ENCODE results near the gene MED22. TPM values are rescaled to one million over a fixed set of nuclear protein-coding genes. Genes with fewer than 3 reads are reported as not detected.
"Not testable (repeated sequence)": the region's sequence is repeated elsewhere in the genome, so short reads cannot be mapped to it uniquely, and the experiment has no call there.

The MED22 gene
- polyA plus RNA-seq (ENCODE audit: insufficient read length): 25.6 TPM
- long read RNA-seq, donor 1, transcript MED22-209 (4 exons, 3,867 nt): major isoform, 11 of 4,047 reads
- long read RNA-seq, donor 1, partial matches to known transcripts: 3,986 of 4,047 reads
- long read RNA-seq, donor 1, other reads (novel, unspliced or antisense): 50 of 4,047 reads
- long read RNA-seq, donor 2, partial matches to known transcripts: 3,506 of 3,594 reads
- long read RNA-seq, donor 2, other reads (novel, unspliced or antisense): 83 of 3,594 reads
- long read RNA-seq, donor 3, partial matches to known transcripts: 1,754 of 2,751 reads
- long read RNA-seq, donor 3, other reads (novel, unspliced or antisense): 995 of 2,751 reads
- long read RNA-seq, donor 4, partial matches to known transcripts: 1,269 of 1,402 reads
- long read RNA-seq, donor 4, other reads (novel, unspliced or antisense): 132 of 1,402 reads
- long read RNA-seq, donor 5, transcript MED22-209 (4 exons, 3,867 nt): major isoform, 7 of 6,465 reads
- long read RNA-seq, donor 5, partial matches to known transcripts: 6,345 of 6,465 reads
- long read RNA-seq, donor 5, other reads (novel, unspliced or antisense): 111 of 6,465 reads
- long read RNA-seq, donor 6, transcript MED22-209 (4 exons, 3,867 nt): major isoform, 9 of 4,068 reads
- long read RNA-seq, donor 6, partial matches to known transcripts: 4,028 of 4,068 reads
- long read RNA-seq, donor 6, other reads (novel, unspliced or antisense): 30 of 4,068 reads
- long read RNA-seq, donor 7, transcript MED22-209 (4 exons, 3,867 nt): major isoform, 10 of 5,429 reads
- long read RNA-seq, donor 7, partial matches to known transcripts: 5,334 of 5,429 reads
- long read RNA-seq, donor 7, other reads (novel, unspliced or antisense): 85 of 5,429 reads
- long read RNA-seq, donor 8, partial matches to known transcripts: 1,977 of 2,003 reads
- long read RNA-seq, donor 8, other reads (novel, unspliced or antisense): 21 of 2,003 reads

DNA sequence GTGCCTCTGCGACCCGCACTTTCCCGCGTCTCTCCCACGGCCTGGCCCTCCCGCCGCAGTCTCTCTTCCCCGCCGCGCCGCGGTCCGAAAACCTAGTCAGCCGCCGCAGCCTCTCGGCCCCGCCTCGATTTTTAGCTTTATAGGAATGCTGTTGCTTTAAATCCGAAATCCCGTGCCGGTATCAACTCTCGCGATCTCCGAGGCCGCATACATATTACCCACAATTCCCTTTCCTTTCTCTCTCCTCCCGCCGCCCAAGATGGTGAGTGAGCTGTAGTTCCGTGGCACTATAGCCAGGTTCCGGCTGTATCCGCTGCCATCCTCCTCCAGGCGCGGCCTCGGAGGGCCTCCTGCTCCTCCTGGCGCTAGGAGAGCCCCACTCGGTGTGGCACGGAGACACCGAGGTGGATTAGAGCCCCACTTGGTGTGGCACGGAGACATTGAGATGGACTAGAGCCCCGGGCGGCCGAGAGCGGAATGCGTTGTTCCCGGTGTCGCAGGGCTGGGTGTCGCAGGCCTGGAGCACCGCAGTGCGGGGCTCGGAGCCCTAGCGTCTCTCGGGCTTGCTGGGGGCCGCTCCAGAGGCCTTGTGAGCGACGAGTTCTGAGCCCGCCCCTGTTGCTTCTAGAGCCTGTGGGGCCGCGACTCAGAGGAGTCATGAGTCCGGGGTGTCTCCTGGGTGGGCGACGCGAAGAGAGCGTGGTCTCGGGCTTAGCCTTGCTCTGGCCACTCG lies at the start of gene MED22, which contains the start of gene RPL7A:
Gene MED22 (minus strand): TSS at position 147 of the 733 bp plus-strand sequence. CDS start 1,469 bp downstream, outside the sequence.
Gene RPL7A (plus strand): TSS at position 234 of the 733 bp plus-strand sequence. CDS start 26 bp downstream, at position 260.
- DNase-seq: peak; percentile 98

DNA sequence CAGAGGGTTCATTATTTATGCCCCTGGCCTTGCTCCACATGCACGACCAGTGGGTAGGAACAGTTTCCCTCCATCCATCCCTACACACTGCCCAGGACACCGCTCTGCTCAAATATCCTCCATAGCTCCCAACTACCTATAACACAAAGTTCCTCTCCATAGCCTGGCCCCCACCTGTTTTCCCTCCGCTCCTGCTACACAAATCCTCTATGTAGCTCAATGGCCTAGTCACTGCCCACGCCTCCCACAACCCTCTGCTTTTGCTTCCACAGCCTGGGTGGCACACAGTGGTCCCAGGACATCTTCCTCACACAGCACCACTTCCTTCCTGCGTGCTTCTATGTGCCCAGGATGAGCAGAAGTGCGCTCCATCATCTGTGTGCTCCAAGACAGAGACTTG lies 49.4 kb upstream of the MED22 start:
- no peak for DNase-seq

DNA sequence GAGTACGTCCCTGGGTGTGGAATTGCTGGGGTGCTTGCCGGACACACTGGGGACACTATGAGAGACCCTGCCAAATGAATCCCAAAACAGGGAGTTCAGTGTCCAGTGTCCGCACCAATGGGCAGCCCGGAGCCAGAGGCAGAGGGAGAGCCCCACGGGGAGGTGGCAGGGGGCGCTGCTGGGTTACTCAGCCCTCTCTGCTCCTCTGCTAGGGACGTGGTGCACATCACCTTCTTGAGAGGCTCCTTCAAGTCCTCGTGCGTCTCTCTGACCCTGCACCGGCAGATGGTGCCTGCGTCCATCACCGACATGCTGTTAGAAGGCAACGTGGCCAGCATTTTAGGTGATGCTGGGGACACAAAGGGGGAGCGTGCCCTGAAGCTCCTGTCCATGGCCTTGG lies 49.0 kb upstream of the MED22 start:
- DNase-seq: no peak

DNA sequence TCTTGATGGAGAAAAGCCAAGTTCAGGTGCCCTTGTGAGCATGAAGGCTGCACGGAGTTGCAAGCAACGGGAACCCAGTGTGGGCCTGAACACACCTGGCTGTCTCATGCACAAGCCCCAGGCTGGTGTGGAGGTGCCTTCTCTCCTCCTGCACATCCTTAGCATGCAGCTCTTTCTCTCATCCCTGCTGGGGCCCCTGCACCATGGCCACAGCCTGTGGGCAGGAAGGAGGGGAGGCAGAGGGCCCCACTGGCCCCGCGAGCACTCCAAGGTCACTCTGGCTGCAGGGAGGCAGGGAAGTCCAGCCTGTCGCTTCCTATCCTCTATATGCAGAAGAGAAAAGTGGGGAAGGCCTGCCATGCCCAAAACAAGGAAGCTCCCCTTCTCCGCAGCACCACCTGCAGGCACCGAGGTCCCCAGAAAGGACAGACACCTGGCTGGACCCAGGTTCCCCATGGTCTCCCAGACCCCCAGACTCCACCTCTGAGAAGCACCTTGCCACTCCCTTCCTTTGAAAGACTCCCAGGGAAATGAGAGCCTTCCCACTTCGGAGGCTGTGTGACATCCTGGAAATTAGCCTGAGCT lies 46.8 kb upstream of the MED22 start:
- DNase-seq: no peak

DNA sequence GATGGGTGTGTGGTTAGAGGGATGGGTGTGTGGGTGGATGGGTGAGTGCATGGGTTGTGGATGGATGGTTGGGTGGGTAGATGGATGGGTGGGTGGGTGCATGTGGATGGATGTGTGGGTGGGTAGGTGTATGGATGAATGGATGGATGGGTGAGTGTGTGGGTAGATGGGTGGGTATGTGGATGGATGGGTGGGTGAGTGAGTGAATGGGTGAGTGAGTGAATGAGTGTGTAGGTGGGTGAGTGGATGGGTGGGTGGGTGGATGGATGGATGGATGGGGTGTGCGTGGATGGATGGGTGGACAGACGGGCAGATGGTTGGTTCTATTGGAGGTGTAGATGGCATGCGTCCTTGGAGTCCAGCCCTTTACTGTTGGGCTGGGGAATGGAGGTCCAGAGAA lies 45.5 kb upstream of the MED22 start:
- DNase-seq: no peak

DNA sequence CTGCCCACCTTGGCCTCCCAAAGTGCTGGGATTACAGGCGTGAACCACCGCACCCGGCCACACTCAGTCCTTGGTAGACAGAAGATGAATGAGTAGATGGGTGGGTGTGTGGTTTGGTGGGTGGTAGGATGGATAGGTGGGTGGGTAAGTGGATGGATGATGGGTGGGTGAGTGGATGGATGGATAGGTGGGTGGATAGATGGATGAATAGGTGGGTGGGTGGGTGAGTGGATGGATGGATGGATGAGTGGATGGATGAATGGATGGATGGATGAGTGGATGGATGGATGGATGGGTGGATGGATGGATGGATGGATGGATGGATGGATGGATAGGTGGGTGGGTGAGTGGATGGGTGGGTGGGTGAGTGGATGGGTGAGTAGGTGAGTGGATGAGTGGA lies 44.4 kb upstream of the MED22 start:
- not testable (repeated sequence) for DNase-seq

DNA sequence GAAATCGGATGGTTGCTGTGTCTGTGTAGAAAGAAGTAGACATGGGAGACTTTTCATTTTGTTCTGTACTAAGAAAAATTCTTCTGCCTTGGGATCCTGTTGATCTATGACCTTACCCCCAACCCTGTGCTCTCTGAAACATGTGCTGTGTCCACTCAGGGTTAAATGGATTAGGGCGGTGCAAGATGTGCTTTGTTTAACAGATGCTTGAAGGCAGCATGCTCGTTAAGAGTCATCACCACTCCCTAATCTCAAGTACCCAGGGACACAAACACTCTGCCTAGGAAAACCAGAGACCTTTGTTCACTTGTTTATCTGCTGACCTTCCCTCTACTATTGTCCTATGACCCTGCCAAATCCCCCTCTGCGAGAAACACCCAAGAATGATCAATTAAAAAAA lies 43.5 kb upstream of the MED22 start:
- not testable (repeated sequence) for DNase-seq

DNA sequence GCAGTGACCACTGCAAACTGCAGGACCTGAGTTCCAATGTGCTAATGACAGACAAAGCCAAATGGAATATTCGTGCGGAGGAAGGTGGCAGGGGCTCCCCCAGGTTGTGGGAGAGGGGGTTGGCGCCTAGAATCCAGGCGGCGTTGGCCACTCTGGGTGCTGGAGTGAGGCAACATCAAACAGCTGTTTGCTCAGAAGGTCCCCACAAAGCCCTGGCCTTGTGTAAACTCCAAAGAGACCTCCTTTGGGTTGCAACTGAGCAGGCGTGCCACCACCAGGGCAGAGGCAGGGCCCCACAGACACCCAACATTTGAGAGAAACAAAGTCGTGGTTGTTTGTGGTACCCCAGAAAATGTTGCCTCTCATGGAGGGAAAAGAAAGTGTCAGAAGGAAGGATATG lies 42.8 kb upstream of the MED22 start:
- DNase-seq: no peak

DNA sequence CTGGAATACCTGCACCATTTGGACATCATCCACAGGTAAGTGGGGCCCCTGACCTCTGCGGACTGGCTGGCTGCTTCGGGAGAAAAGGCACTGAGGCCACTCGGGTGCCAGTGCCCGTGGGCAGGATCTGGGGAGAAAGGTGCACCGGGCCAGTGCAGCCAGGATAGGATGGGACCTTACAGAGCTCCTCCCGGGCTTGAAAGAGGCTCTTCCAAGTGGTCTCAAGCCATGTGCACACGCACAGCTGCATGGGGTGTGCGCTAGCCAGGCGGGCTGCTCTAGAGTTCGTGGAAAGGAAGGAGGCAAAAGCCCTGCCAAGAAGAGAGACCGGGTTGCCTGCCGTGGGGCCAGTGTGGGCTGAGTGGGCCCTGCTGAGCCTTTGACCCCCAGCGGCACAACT lies 41.6 kb upstream of the MED22 start:
- no peak for DNase-seq

DNA sequence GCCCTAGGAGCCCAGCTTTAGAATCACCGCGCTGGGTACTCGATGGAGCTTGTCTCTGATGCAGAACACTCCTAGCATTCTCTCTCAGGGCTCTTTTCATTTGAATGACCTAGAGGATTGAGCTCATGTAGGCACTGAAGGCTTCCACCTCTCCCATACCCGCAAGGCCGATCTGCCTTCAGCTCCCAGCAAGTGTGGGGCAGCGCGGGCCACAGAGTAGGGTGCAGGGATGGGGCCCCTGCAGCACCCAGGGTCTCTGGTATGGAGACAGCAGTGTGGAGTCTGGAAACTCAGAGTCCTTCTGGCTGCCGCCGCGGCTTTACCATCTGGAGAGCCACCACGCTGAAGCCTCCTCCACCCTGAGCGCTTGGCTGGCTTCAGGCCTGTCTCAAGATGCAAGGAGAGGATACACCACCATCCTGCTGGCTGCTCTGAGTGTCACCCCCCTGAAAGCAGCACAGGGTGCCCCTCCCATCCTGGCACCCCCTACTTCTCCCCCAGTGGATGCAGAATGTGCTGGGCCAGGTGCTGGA lies 41.2 kb upstream of the MED22 start:
- no peak for DNase-seq

DNA sequence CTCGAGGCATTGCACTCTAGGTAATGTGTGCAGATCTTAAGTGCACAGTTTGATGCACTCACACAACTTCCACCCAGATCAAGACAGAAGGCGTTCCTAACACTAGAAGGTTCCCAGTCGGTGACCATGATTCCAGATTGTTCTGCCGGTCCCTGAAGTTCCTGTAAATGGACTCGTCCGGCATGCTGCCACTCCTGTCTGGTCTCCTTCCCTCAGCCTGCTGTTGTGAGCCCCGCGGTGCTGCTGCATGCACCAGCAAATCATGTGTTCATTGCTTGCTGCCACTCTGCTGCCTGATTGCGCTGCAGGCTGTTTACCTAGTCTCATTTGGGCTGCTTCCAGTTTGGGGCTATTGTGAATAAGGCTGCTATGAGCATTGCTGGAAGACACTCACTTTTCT lies 39.7 kb upstream of the MED22 start:
- no peak for DNase-seq

DNA sequence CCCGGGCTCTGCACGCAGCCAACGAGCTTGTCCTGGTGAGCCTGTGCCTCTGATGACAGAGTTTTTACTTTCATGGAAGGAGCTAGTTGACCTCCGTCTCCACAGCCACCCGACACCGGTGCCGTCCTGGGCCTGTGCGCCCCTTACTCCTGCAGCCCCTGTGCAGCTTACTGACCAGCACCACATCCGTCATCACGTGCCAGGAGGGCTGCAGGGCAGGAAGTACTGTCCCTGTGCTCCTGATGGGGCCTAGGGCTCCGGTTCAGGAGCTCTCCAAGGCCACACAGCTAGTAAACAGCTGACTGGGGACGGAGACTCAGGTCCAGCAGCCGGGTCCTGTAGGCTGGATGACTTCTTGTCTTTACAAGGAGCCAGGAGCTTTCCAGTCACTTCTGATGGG lies 38.4 kb upstream of the MED22 start:
- DNase-seq: no peak

DNA sequence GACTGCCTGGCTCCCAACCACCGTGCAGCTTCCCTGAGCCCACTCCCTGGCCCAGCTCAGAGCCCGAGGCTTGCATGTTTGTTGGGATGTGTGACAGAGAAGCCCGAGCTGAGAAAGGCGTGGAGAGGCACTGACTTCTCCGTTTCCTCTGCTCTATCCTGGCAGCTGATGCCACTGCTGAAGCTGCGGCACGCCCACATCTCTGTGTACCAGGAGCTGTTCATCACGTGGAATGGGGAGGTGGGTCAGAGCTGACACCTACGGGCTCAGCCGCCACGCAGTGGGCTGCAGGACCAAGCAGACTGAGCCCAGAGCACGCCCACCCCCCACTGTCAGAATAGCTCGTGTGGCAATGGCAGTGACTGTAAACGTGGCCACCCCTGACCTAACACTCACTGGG lies 37.5 kb upstream of the MED22 start:
- no peak for DNase-seq

DNA sequence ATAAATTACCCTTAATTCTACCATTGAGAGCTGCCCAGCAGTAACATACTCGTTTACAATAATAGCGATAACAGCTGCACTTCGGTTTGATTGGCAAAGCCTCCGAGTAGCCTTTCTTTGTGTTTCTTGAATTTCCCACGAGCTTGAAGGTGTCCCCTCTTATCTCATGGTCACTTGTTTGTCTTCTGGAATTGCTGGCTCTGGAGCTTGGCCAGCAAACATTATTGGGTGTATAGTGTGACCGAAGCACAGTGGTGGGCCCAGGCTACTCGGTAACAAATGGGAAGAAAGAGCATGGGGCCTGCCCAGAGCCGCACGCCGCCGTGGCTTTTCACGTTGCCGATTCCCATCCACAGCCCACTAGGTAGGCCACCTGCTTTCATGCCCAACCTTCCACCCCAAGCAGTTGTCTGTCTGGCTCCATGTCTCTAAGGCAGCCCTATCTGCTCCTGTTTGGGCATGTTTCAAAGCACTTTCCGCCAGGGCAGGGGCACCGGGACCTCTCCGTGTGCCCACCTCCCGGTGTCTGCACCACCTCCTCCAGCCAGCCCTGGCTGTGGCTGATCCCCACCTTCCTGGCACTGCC lies 36.9 kb upstream of the MED22 start:
- DNase-seq: no peak

DNA sequence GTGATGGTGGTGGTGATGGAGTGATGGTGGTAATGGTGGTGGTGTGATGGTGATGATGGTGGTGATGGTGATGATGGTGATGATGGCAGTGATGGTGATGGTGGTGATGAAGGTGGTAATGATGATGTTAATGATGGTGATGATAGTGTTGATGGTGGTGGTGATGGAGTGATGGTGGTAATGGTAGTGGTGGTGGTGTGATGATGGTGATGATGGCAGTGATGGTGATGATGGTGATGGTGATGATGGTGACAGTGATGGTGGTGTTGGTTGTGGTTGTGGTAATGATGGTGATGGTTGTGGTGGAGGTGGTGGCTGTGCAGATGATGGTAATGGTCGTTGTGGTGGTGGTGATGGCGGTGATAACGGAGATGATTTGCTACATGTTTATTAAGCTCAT lies 35.5 kb upstream of the MED22 start:
- no peak for DNase-seq

DNA sequence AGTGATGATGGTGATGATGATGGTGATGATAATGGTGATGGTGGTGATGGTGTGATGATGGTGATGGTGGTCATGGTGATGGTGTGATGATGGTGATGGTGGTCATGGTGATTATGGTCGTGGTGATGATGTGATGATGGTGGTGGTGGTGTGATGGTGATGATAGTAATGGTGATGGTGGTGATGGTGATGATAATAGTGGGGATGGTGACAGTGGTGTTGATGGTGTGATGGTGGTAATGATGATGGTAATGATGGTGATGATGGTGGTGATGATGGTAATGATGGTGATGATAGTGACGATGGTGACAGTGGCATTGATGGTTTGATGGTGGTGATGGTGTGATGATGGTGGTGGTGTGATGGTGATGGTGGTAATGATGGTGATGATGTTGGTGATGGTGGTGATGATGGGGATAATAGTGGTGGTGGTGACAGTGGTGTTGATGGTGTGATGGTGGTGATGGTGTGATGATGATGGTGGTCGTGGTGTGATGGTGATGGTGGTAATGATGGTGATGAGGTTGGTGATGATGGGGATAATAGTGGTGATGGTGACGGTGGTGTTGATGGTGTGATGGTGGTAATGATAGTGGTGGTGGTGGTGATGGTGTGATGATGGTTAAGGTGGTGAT lies 34.7 kb upstream of the MED22 start:
- DNase-seq: no peak

DNA sequence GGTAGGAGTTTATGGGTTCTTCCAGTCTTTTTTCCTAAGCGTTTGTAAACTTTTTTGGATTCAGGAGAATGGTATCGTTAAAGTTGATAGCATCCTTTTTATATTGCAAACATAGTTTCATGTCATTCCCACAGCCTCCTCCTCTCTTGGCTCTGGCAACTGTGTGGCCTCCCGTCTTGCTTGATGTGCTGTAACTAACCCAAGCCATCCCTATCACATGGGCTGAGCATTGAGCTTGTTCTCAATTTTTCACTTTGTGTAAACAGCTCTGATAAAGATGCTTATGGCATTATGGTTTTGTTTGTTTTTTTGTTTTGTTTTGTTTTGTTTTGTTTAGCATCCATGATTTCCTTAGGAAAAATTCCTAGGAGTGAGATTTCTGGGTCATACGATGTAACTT lies 32.8 kb upstream of the MED22 start:
- no peak for DNase-seq

DNA sequence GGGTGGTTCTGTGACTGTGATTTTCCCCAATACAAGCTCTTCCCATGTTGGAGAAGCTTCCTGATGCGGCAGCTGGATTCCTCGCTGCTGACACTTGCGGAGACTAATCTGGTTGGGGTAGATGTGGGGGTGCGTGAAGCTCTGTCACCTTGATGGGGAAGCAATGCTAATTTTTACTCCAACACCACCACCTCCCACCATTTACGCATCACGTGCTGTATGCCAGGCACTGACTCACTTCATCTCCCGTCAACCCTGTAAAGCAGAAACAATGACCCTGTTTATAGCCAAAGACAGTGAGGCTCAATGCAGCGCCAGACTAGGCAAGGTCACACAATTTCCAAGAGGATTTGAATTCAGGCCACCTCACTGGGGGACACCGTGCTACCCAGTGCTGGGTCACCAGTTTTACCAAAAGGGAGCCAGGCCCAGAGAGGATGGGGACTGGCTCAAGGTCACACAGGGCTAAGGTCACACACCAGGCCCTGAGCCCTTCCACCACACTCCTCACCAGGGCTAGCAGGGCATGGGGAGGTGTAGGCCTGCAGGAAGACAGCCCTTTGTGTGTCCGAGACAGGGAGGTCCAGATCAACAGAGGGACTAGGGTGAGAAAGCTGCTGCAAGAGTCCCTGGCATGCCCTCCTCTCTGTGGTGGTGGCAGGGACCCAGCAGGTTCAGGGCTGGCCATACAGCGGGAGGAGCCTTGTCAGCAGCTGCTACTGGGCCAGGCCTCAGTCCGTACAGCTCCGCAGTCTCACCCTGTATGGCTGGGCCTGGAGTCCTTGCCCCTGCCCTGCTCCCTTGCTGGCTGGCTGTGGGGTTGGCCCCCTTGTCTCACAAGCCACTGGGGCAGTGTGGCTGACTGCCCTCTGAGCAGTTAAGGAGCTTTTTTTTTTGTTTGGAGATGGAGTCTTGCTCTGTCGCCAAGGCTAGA lies 31.5 kb upstream of the MED22 start:
- no peak for DNase-seq

DNA sequence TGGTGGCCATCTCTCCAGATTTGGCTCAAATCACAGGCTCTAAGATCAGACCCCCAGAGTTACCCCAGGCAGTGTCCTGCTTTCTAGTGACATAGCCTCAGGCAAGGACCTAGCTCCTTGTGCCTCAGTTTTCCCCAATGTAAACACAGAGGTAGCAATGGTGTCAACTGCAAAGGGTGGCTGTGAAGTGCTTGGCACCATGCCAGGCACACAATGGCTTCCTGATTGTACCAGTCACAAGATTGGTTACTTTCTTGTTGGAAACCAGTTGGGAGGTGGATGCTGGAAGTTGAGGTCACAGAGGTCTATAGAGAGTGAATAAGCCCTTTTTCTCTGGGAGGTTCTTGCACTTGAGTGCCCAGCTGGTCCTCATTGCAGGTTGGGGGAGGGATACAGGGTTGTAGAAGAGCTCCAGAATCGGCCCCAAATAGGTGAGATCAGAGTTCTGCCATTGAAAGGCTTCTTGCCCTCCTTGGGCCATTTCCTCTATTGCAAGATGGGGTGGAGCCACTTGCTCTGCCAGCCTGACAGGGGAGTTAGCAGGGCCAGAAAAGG lies 30.6 kb upstream of the MED22 start:
- DNase-seq: no peak

All from left kidney (tissue), 8 donors.